ENCODE results near the gene FOXD4L3. TPM values are rescaled to one million over a fixed set of nuclear protein-coding genes. Genes with fewer than 3 reads are reported as not detected.
"Not testable (repeated sequence)": the region's sequence is repeated elsewhere in the genome, so short reads cannot be mapped to it uniquely, and the experiment has no call there.

FOXD4L3 gene
- total RNA-seq, 1 experiment from 2014 or later = not detected

GRCh38 chr9:68307654-68308053, 5.0 kb downstream of the FOXD4L3 start:
- not testable (repeated sequence) for H3K9me3 ChIP-seq (ENCODE audit: low read length); H3K4me1 ChIP-seq (ENCODE audit: low read length); H3K4me2 ChIP-seq (ENCODE audit: low read depth, low read length, poor library complexity, severe bottlenecking); H3K27ac ChIP-seq (ENCODE audit: low read length); H2AFZ ChIP-seq (ENCODE audit: low read length); H3K9me2 ChIP-seq (replicated peaks; ENCODE audit: insufficient read depth, low read length); DNase-seq; H3K79me2 ChIP-seq (ENCODE audit: low read length); H3K4me3 ChIP-seq (ENCODE audit: low read length); H4K20me1 ChIP-seq (ENCODE audit: insufficient read depth, low read depth, low read length); H3K27me3 ChIP-seq (ENCODE audit: low read length); H3K36me3 ChIP-seq (ENCODE audit: insufficient read depth, low read length); H3K9ac ChIP-seq (ENCODE audit: low read length)

DNA sequence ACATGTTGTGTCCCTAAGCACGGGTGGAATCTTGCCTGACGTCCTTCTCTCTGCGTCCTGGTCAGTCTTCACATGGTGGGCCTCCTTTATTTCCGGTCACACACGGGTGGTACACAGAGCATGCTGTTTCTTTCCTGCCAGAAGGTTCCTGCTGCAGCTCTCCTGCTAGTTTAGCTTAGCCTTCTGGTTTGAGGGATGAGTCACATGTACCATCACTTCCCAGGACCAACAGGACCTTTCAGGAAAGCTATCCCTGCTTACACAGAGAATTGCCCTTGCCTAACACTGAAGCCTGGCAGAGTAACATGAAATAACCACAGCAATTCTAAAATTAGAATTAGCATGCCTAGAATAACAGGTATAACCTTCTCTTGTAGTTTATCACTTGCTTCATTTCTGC, 8.5 kb downstream of the FOXD4L3 start:
- not testable (repeated sequence) for H3K4me1 ChIP-seq (ENCODE audit: low read length); H3K9me2 ChIP-seq (replicated peaks; ENCODE audit: insufficient read depth, low read length); H3K4me2 ChIP-seq (ENCODE audit: low read depth, low read length, poor library complexity, severe bottlenecking); H3K36me3 ChIP-seq (ENCODE audit: insufficient read depth, low read length); H3K4me3 ChIP-seq (ENCODE audit: low read length); H3K27ac ChIP-seq (ENCODE audit: low read length); H4K20me1 ChIP-seq (ENCODE audit: insufficient read depth, low read depth, low read length); H3K27me3 ChIP-seq (ENCODE audit: low read length); H3K79me2 ChIP-seq (ENCODE audit: low read length); DNase-seq; H3K9me3 ChIP-seq (ENCODE audit: low read length); H2AFZ ChIP-seq (ENCODE audit: low read length); H3K9ac ChIP-seq (ENCODE audit: low read length)

DNA sequence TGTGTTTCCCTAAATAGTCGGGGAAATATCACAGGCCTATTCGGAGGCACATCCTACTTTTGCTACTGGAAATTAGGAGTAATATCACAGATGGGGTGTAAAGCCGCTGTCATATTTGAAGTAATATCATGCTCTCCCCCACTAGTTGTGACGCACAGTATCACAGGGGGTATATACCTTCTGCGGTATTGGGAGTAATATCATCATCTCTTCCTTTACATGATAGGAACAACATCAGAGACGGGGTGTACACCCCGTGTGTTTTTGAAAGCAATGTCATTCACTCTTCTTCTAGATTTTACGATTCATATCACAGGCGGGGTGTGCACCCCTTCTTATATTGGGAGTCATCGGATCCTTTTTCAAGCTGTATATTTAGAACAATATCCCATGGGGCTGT, 15.5 kb downstream of the FOXD4L3 start:
- not testable (repeated sequence) for H3K27ac ChIP-seq (ENCODE audit: low read length); H3K79me2 ChIP-seq (ENCODE audit: low read length); H3K4me1 ChIP-seq (ENCODE audit: low read length); H3K36me3 ChIP-seq (ENCODE audit: insufficient read depth, low read length); H3K9me3 ChIP-seq (ENCODE audit: low read length); H4K20me1 ChIP-seq (ENCODE audit: insufficient read depth, low read depth, low read length); H3K4me3 ChIP-seq (ENCODE audit: low read length); H3K27me3 ChIP-seq (ENCODE audit: low read length); H3K4me2 ChIP-seq (ENCODE audit: low read depth, low read length, poor library complexity, severe bottlenecking); H2AFZ ChIP-seq (ENCODE audit: low read length); H3K9me2 ChIP-seq (replicated peaks; ENCODE audit: insufficient read depth, low read length); H3K9ac ChIP-seq (ENCODE audit: low read length); DNase-seq

DNA sequence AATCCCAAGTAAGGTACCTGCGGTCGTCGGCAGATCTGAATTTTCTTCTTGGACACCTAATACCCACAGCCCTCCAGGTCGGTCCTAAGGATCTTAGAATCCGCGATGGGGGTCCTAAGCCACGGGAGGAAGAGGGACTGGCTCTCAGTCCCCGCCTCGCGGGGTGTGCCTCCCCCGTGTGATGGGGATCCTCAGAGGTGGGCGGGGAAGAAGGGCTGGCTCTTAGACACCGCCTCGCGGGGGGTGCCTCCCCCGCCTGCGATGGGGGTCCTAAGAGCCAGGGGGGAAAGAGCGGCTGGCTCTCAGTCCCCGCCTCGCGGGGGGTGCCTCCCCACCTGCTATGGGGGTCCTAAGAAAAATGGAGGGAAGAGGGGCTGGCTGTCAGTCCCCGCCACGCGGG, 21.1 kb downstream of the FOXD4L3 start:
- not testable (repeated sequence) for H2AFZ ChIP-seq (ENCODE audit: low read length); H3K9me3 ChIP-seq (ENCODE audit: low read length); H3K27me3 ChIP-seq (ENCODE audit: low read length); H3K9ac ChIP-seq (ENCODE audit: low read length); H3K79me2 ChIP-seq (ENCODE audit: low read length); H3K9me2 ChIP-seq (replicated peaks; ENCODE audit: insufficient read depth, low read length); H3K4me3 ChIP-seq (ENCODE audit: low read length); H3K4me1 ChIP-seq (ENCODE audit: low read length); H4K20me1 ChIP-seq (ENCODE audit: insufficient read depth, low read depth, low read length); DNase-seq; H3K4me2 ChIP-seq (ENCODE audit: low read depth, low read length, poor library complexity, severe bottlenecking); H3K27ac ChIP-seq (ENCODE audit: low read length); H3K36me3 ChIP-seq (ENCODE audit: insufficient read depth, low read length)

DNA sequence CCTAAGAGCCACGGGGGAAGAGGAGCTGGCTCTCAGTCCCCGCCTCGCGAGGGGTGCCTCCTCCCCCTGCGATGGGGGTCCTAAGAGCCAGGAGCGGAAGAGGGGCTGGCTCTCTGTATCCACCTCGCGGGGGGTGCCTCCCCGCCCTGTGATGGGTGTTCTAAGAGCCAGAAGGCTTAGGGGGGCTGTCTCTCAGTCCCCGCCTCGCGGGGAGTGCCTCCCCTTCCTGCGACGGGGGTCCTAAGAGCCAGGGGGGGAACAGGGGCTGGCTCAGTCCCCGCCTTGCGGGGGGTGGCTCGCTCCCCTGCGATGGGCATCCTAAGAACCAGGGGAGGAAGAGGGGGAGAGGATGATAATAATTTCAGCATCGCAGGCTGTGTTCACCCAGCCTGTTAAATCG, 21.9 kb downstream of the FOXD4L3 start:
- not testable (repeated sequence) for H2AFZ ChIP-seq (ENCODE audit: low read length)

DNA sequence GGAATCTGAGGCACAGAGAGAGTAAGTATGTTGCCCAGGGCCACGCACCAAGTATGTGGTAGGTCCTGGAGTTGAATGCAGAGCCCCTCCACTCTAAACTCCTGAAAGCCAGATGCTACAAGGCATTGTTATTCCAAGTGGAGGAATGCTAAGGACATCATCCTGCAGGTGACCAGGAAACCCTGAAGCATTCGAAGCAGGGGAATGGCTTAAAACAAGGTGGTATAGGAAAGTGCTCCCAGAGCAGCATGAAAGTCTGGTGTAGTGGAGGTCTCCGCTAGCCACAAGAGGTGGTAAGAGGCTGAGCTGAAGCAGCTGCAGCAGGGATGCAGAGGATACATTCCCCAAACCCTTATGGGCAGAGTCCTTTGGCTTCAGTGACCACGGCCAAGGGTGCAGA, 26.4 kb downstream of the FOXD4L3 start:
- not testable (repeated sequence) for H3K27ac ChIP-seq (ENCODE audit: low read length); H3K36me3 ChIP-seq (ENCODE audit: insufficient read depth, low read length); H3K4me3 ChIP-seq (ENCODE audit: low read length); H3K4me2 ChIP-seq (ENCODE audit: low read depth, low read length, poor library complexity, severe bottlenecking); H3K27me3 ChIP-seq (ENCODE audit: low read length); H2AFZ ChIP-seq (ENCODE audit: low read length); DNase-seq; H4K20me1 ChIP-seq (ENCODE audit: insufficient read depth, low read depth, low read length); H3K79me2 ChIP-seq (ENCODE audit: low read length); H3K9me2 ChIP-seq (replicated peaks; ENCODE audit: insufficient read depth, low read length); H3K9ac ChIP-seq (ENCODE audit: low read length); H3K9me3 ChIP-seq (ENCODE audit: low read length); H3K4me1 ChIP-seq (ENCODE audit: low read length)

More for the DNA sequence above, 21.9 kb downstream of the FOXD4L3 start:
- not testable (repeated sequence) for H3K9me3 ChIP-seq (ENCODE audit: low read length); H3K27me3 ChIP-seq (ENCODE audit: low read length); H3K27ac ChIP-seq (ENCODE audit: low read length); H3K36me3 ChIP-seq (ENCODE audit: insufficient read depth, low read length); H3K4me1 ChIP-seq (ENCODE audit: low read length); H4K20me1 ChIP-seq (ENCODE audit: insufficient read depth, low read depth, low read length); H3K4me3 ChIP-seq (ENCODE audit: low read length); H3K9me2 ChIP-seq (replicated peaks; ENCODE audit: insufficient read depth, low read length); H3K4me2 ChIP-seq (ENCODE audit: low read depth, low read length, poor library complexity, severe bottlenecking); DNase-seq; H3K79me2 ChIP-seq (ENCODE audit: low read length); H3K9ac ChIP-seq (ENCODE audit: low read length)

GRCh38 chr9:68330531-68331173, 28.0 kb downstream of the FOXD4L3 start:
- H3K4me1 ChIP-seq (ENCODE audit: low read length); DNase-seq; H3K79me2 ChIP-seq (ENCODE audit: low read length); H3K9me3 ChIP-seq (ENCODE audit: low read length); H3K36me3 ChIP-seq (ENCODE audit: insufficient read depth, low read length); H4K20me1 ChIP-seq (ENCODE audit: insufficient read depth, low read depth, low read length); H3K4me3 ChIP-seq (ENCODE audit: low read length); H3K9ac ChIP-seq (ENCODE audit: low read length); H3K27ac ChIP-seq (ENCODE audit: low read length); H3K27me3 ChIP-seq (ENCODE audit: low read length); H3K4me2 ChIP-seq (ENCODE audit: low read depth, low read length, poor library complexity, severe bottlenecking); H3K9me2 ChIP-seq (replicated peaks; ENCODE audit: insufficient read depth, low read length); H2AFZ ChIP-seq (ENCODE audit: low read length): not testable (repeated sequence)

- H4K20me1 ChIP-seq (ENCODE audit: insufficient read depth, low read depth, low read length); H3K36me3 ChIP-seq (ENCODE audit: insufficient read depth, low read length); H3K27me3 ChIP-seq (ENCODE audit: low read length); DNase-seq; H3K9me2 ChIP-seq (replicated peaks; ENCODE audit: insufficient read depth, low read length); H3K9ac ChIP-seq (ENCODE audit: low read length); H3K4me1 ChIP-seq (ENCODE audit: low read length); H3K4me2 ChIP-seq (ENCODE audit: low read depth, low read length, poor library complexity, severe bottlenecking); H3K27ac ChIP-seq (ENCODE audit: low read length); H3K4me3 ChIP-seq (ENCODE audit: low read length); H3K79me2 ChIP-seq (ENCODE audit: low read length); H2AFZ ChIP-seq (ENCODE audit: low read length); H3K9me3 ChIP-seq (ENCODE audit: low read length): not testable (repeated sequence)
Observed at GRCh38 chr9:68332122-68332521, 29.5 kb downstream of the FOXD4L3 start.

DNA sequence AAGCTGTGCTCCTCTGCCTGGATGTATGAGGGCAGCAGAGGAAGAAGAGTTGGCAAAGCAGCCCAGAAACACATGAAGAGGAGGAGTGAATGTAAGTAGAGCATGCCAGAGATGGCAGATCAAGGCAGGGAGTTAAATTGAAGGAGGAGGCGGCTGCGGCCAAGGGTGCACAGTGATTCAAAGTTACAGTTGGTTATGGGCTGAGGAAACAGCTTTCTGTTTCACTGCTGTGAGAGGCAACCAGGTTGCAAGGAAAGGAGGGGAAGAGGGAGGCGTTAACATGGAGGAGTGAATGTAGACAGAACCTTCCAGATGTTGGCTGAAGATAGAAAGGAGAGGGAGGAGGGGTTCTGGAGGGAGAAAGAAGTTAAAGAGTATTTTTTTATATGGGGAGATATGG, 33.3 kb downstream of the FOXD4L3 start:
- H3K36me3 ChIP-seq (ENCODE audit: insufficient read depth, low read length); H3K9me2 ChIP-seq (replicated peaks; ENCODE audit: insufficient read depth, low read length); H3K9me3 ChIP-seq (ENCODE audit: low read length); H4K20me1 ChIP-seq (ENCODE audit: insufficient read depth, low read depth, low read length); H3K27me3 ChIP-seq (ENCODE audit: low read length); DNase-seq; H3K27ac ChIP-seq (ENCODE audit: low read length); H2AFZ ChIP-seq (ENCODE audit: low read length); H3K4me3 ChIP-seq (ENCODE audit: low read length); H3K4me2 ChIP-seq (ENCODE audit: low read depth, low read length, poor library complexity, severe bottlenecking); H3K79me2 ChIP-seq (ENCODE audit: low read length); H3K9ac ChIP-seq (ENCODE audit: low read length); H3K4me1 ChIP-seq (ENCODE audit: low read length): not testable (repeated sequence)
